GM12878 (cell line): ENCODE data around the gene SLC5A2. TPM values are rescaled to one million over a fixed set of nuclear protein-coding genes. Genes with fewer than 3 reads are reported as not detected.

Source experiments
- BACH1 ChIP-seq: fragments of 450-650 bp; IDR thresholded peaks from 2 replicates; pipeline ENCODE4 v1.6.1; 2017; ENCODE audit warnings: mild to moderate bottlenecking, borderline replicate concordance
- CHD1 ChIP-seq: IDR thresholded peaks from 2 replicates; pipeline ENCODE4 v1.6.1; 2012; ENCODE audit warnings: low read depth, low read length, improper control_type of control experiment
- CREM ChIP-seq: IDR thresholded peaks from 2 replicates; pipeline ENCODE4 v1.6.1; 2014; ENCODE audit warnings: antibody characterized with exemption, low read depth
- DPF2 ChIP-seq: fragments of 450-650 bp; IDR thresholded peaks from 2 replicates; pipeline ENCODE4 v1.6.1; 2017; ENCODE audit warnings: mild to moderate bottlenecking
- ETV6 ChIP-seq, 2 experiments: fragments of 450-650 bp in 1 of 2; IDR thresholded peaks in 1 of 2; conservative IDR thresholded peaks in 1 of 2; 2 replicates each; pipeline ENCODE4 v1.6.1; 2014; ENCODE audit warnings: antibody characterized with exemption in 1 of 2, borderline replicate concordance in 1 of 2, low read depth in 1 of 2, mild to moderate bottlenecking in 1 of 2, moderate library complexity in 1 of 2
- EZH2 ChIP-seq: IDR thresholded peaks from 2 replicates; pipeline ENCODE4 v1.6.1; 2012; ENCODE audit warnings: low read depth, mild to moderate bottlenecking, control low read depth, inconsistent platforms, low read length, borderline replicate concordance; ENCODE audit not compliant: control insufficient read depth
- GATAD2B ChIP-seq: fragments of 450-650 bp; conservative IDR thresholded peaks from 2 replicates; pipeline ENCODE4 v1.6.1; 2017; ENCODE audit warnings: low read depth, mild to moderate bottlenecking, moderate library complexity
- HCFC1 ChIP-seq: fragments of 150-350 bp; IDR thresholded peaks from 2 replicates; pipeline ENCODE4 v1.6.1; 2014; ENCODE audit warnings: low read length
- KAT2A ChIP-seq: conservative IDR thresholded peaks from 2 replicates; pipeline ENCODE4 v1.6.1; 2011; ENCODE audit warnings: low read depth, low read length; ENCODE audit not compliant: control insufficient read depth
- MXI1 ChIP-seq: fragments of 150-350 bp; IDR thresholded peaks from 2 replicates; pipeline ENCODE4 v1.6.1; 2011; ENCODE audit warnings: low read depth, mild to moderate bottlenecking, inconsistent platforms, low read length, improper control_type of control experiment
- NFIC ChIP-seq: IDR thresholded peaks from 2 replicates; pipeline ENCODE4 v1.6.1; 2012; ENCODE audit warnings: low read depth, mild to moderate bottlenecking, inconsistent platforms, low read length, moderate library complexity
- NR2C1 ChIP-seq: fragments of 450-650 bp; IDR thresholded peaks from 2 replicates; pipeline ENCODE4 v1.6.1; 2017; ENCODE audit warnings: antibody characterized with exemption, mild to moderate bottlenecking, moderate library complexity
- POLR2A ChIP-seq: IDR thresholded peaks from 2 replicates; pipeline ENCODE4 v1.6.1; 2011; ENCODE audit warnings: low read depth, mild to moderate bottlenecking, low read length
- POLR2AphosphoS2 ChIP-seq: IDR thresholded peaks from 2 replicates; pipeline ENCODE4 v1.6.1; 2011; ENCODE audit warnings: low read depth, mild to moderate bottlenecking, low read length, improper control_type of control experiment, moderate library complexity
- POLR2AphosphoS5 ChIP-seq: IDR thresholded peaks from 2 replicates; pipeline ENCODE4 v1.6.1; 2011; ENCODE audit warnings: mild to moderate bottlenecking, low read length, inconsistent platforms
- RB1 ChIP-seq: fragments of 450-650 bp; formaldehyde crosslinking; IDR thresholded peaks from 2 replicates; pipeline ENCODE4 v1.6.1; 2017; ENCODE audit warnings: mild to moderate bottlenecking, borderline replicate concordance
- SIN3A ChIP-seq: IDR thresholded peaks from 2 replicates; pipeline ENCODE4 v1.6.1; 2012; ENCODE audit warnings: low read depth, low read length, improper control_type of control experiment
- SRF ChIP-seq, 2 experiments: IDR thresholded peaks; 2 replicates each; pipeline ENCODE4 v1.6.1; 2011; ENCODE audit warnings: low read depth in 2 of 2, low read length in 2 of 2, mild to moderate bottlenecking in 1 of 2, moderate library complexity in 1 of 2
- ZNF217 ChIP-seq: fragments of 450-650 bp; IDR thresholded peaks from 2 replicates; pipeline ENCODE4 v1.6.1; 2017; ENCODE audit warnings: antibody characterized with exemption, mild to moderate bottlenecking
- polyA plus RNA-seq, 11 experiments: library from polyadenylated mRNA; depleted of rRNA in 4 of 11; unstranded in 6 of 11; stranded (reverse) in 5 of 11; fragments of >200 nt; fragmentation: Nextera tagmentation in 4 of 11; fragmentation: Illumina TruSeq in 1 of 11; extraction: Ambion mirVana in 4 of 11; extraction: Trizol in 1 of 11; gene quantifications; 1 replicate in 1 of 11; 2 replicates in 10 of 11; pipeline versions ENCODE4 v1.2.1 to v1.2.3, GENCODE V29; 2011 to 2016; ENCODE audit warnings: inconsistent platforms in 2 of 11, missing spikeins in 2 of 11, low read depth in 1 of 11
- total RNA-seq, 4 experiments: library from RNA; depleted of rRNA in 3 of 4; stranded (reverse); fragments of >200 nt in 3 of 4; fragmentation: Illumina TruSeq in 1 of 4; extraction: Trizol in 1 of 4; gene quantifications; 2 replicates each; pipeline versions ENCODE4 v1.2.1 to v1.2.3, GENCODE V29; 2013 to 2021
- TF ChIP-seq, protein P1 (sequence below): fragments of 450-650 bp; IDR thresholded peaks from 2 replicates; pipeline ENCODE4 v1.6.1; 2017; ENCODE audit warnings: antibody characterized with exemption, mild to moderate bottlenecking, moderate library complexity
- TF ChIP-seq, protein P2 (sequence below): IDR thresholded peaks from 2 replicates; pipeline ENCODE4 v1.6.1; 2011; ENCODE audit warnings: borderline replicate concordance, low read depth, mild to moderate bottlenecking, moderate library complexity, low read length; ENCODE audit not compliant: insufficient read depth, poor library complexity, severe bottlenecking
- TF ChIP-seq, protein P3 (sequence below): fragments of 450-650 bp; IDR thresholded peaks from 2 replicates; pipeline ENCODE4 v1.6.1; 2016; ENCODE audit warnings: mild to moderate bottlenecking, moderate library complexity, borderline replicate concordance

Gene SLC5A2
- total and polyA plus RNA-seq, 10 of the 15 experiments (the other 5 are each of a cell fraction or from before 2014, with no cell fraction given) = 3.6 to 4.8 (median 4.4) TPM; not detected in 6

DNA sequence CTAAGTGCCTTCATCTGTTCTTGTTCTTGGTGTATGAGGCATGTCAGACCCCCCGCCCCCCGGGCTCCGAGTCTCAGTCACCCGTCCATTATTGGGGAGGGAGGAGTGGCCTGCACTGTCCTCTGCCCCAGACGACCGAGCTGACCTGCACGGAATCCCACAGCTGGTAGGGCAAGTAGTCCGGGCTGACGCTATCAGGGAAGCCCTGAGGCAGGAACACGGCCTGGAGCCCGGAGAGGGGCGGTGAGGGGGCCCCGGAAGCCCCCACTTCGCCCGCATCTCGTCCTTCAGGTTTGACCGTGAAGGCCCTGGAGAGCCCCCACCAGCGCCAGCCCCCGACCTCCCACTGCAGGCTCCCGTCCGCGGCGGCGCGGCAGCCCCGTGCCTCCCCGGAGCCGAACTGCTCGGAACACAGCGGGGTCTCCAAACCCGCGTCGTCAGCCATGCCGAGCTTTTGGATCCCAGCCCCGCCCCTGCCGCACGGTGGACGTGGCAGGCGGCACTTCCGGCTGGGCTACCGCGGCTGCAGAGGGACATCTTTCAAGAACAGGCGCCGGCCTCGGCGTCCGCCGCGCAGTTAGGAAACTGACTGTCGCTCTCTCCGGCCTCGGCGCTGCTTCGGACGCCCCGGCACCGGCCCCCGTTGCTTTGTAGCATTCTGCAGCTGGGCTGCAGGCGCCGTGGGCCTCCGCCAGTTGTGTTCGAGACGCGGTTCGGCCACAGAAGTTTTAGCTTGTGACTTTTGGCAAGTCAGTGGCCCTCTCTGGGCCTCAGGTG is 25.2 kb downstream of the SLC5A2 start, which contains the start of gene RUSF1 (continued):
- TF ChIP-seq CREM = peak; percentile 72
- no peak for TF ChIP-seq SRF (IDR thresholded peaks at IDR 0.05; ENCODE audit: low read depth in 2 of 2, low read length in 2 of 2)
- peak; percentile 50 for TF ChIP-seq DPF2
- no peak for TF ChIP-seq BACH1
- TF ChIP-seq RB1 = peak; percentile 76; the same call in 1 of the 2 replicates
- TF ChIP-seq CHD1 = no peak
- no peak for TF ChIP-seq EZH2
- TF ChIP-seq, protein P1, sequence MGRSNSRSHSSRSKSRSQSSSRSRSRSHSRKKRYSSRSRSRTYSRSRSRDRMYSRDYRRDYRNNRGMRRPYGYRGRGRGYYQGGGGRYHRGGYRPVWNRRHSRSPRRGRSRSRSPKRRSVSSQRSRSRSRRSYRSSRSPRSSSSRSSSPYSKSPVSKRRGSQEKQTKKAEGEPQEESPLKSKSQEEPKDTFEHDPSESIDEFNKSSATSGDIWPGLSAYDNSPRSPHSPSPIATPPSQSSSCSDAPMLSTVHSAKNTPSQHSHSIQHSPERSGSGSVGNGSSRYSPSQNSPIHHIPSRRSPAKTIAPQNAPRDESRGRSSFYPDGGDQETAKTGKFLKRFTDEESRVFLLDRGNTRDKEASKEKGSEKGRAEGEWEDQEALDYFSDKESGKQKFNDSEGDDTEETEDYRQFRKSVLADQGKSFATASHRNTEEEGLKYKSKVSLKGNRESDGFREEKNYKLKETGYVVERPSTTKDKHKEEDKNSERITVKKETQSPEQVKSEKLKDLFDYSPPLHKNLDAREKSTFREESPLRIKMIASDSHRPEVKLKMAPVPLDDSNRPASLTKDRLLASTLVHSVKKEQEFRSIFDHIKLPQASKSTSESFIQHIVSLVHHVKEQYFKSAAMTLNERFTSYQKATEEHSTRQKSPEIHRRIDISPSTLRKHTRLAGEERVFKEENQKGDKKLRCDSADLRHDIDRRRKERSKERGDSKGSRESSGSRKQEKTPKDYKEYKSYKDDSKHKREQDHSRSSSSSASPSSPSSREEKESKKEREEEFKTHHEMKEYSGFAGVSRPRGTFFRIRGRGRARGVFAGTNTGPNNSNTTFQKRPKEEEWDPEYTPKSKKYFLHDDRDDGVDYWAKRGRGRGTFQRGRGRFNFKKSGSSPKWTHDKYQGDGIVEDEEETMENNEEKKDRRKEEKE = no peak
- TF ChIP-seq NFIC = peak; percentile 46; the same call in 1 of the 2 replicates
- TF ChIP-seq HCFC1 = peak; percentile 71
- peak; percentile 89 for TF ChIP-seq SIN3A
- TF ChIP-seq, protein P2, sequence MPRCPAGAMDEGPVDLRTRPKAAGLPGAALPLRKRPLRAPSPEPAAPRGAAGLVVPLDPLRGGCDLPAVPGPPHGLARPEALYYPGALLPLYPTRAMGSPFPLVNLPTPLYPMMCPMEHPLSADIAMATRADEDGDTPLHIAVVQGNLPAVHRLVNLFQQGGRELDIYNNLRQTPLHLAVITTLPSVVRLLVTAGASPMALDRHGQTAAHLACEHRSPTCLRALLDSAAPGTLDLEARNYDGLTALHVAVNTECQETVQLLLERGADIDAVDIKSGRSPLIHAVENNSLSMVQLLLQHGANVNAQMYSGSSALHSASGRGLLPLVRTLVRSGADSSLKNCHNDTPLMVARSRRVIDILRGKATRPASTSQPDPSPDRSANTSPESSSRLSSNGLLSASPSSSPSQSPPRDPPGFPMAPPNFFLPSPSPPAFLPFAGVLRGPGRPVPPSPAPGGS = peak; percentile 34
- TF ChIP-seq KAT2A = no peak
- no peak for TF ChIP-seq ZNF217
- no peak for TF ChIP-seq ETV6 (conservative IDR thresholded peaks at IDR 0.05 in 1 of 2, IDR thresholded peaks at IDR 0.05 in 1 of 2; ENCODE audit: borderline replicate concordance in 1 of 2, low read depth in 1 of 2)
- TF ChIP-seq POLR2A = peak; percentile 95
- peak; percentile 67; the same call in 1 of the 2 replicates for TF ChIP-seq GATAD2B
- TF ChIP-seq, protein P3, sequence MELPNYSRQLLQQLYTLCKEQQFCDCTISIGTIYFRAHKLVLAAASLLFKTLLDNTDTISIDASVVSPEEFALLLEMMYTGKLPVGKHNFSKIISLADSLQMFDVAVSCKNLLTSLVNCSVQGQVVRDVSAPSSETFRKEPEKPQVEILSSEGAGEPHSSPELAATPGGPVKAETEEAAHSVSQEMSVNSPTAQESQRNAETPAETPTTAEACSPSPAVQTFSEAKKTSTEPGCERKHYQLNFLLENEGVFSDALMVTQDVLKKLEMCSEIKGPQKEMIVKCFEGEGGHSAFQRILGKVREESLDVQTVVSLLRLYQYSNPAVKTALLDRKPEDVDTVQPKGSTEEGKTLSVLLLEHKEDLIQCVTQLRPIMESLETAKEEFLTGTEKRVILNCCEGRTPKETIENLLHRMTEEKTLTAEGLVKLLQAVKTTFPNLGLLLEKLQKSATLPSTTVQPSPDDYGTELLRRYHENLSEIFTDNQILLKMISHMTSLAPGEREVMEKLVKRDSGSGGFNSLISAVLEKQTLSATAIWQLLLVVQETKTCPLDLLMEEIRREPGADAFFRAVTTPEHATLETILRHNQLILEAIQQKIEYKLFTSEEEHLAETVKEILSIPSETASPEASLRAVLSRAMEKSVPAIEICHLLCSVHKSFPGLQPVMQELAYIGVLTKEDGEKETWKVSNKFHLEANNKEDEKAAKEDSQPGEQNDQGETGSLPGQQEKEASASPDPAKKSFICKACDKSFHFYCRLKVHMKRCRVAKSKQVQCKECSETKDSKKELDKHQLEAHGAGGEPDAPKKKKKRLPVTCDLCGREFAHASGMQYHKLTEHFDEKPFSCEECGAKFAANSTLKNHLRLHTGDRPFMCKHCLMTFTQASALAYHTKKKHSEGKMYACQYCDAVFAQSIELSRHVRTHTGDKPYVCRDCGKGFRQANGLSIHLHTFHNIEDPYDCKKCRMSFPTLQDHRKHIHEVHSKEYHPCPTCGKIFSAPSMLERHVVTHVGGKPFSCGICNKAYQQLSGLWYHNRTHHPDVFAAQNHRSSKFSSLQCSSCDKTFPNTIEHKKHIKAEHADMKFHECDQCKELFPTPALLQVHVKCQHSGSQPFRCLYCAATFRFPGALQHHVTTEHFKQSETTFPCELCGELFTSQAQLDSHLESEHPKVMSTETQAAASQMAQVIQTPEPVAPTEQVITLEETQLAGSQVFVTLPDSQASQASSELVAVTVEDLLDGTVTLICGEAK = peak; percentile 77; the same call in 1 of the 2 replicates
- TF ChIP-seq POLR2AphosphoS2 = peak; percentile 83; the same call in 1 of the 2 replicates
- peak; percentile 77 for TF ChIP-seq MXI1
- TF ChIP-seq POLR2AphosphoS5 = peak; percentile 92; the same call in 1 of the 2 replicates
- no peak; the same call in 1 of the 2 replicates for TF ChIP-seq NR2C1
